ENCODE results near the gene CAP2.
"Not testable (repeated sequence)": the region's sequence is repeated elsewhere in the genome, so short reads cannot be mapped to it uniquely, and the experiment has no call there.

The CAP2 gene

GRCh38 chr6:17506531-17506930, 113.1 kb downstream of the CAP2 start:
- DNase-seq = no peak

GRCh38 chr6:17506962-17507361, 113.6 kb downstream of the CAP2 start:
- DNase-seq = no peak

GRCh38 chr6:17511084-17511483, 117.7 kb downstream of the CAP2 start:
- no peak for DNase-seq

- DNase-seq = no peak
Measured at GRCh38 chr6:17511580-17511979, 118.2 kb downstream of the CAP2 start.

GRCh38 chr6:17519120-17519519, 125.7 kb downstream of the CAP2 start:
- DNase-seq = no peak

- no peak for DNase-seq
Measured at GRCh38 chr6:17525637-17526036, 132.2 kb downstream of the CAP2 start.

- DNase-seq = no peak
Measured at GRCh38 chr6:17527076-17527475, 133.7 kb downstream of the CAP2 start.

GRCh38 chr6:17530321-17530835, 137.0 kb downstream of the CAP2 start:
- DNase-seq = no peak

GRCh38 chr6:17536586-17536985, 143.2 kb downstream of the CAP2 start:
- no peak for DNase-seq

GRCh38 chr6:17542243-17542642, 148.8 kb downstream of the CAP2 start:
- DNase-seq = no peak

GRCh38 chr6:17545681-17546080, 152.3 kb downstream of the CAP2 start:
- not testable (repeated sequence) for DNase-seq

GRCh38 chr6:17551383-17551958, 158.1 kb downstream of the CAP2 start:
- DNase-seq = no peak

GRCh38 chr6:17552861-17553260, 159.5 kb downstream of the CAP2 start:
- DNase-seq = no peak

GRCh38 chr6:17556014-17556413, 162.6 kb downstream of the CAP2 start:
- DNase-seq = no peak

- DNase-seq = no peak
Measured at GRCh38 chr6:17562636-17563035, 169.2 kb downstream of the CAP2 start.

- no peak for DNase-seq
Measured at GRCh38 chr6:17565399-17565798, 172.0 kb downstream of the CAP2 start.

- no peak for DNase-seq
Measured at GRCh38 chr6:17574866-17575560, 181.6 kb downstream of the CAP2 start.

GRCh38 chr6:17577059-17577458, 183.7 kb downstream of the CAP2 start:
- no peak for DNase-seq

GRCh38 chr6:17580518-17581048, 187.2 kb downstream of the CAP2 start:
- no peak for DNase-seq

- not testable (repeated sequence) for DNase-seq
Measured at GRCh38 chr6:17581282-17581681, 187.9 kb downstream of the CAP2 start.

GRCh38 chr6:17583811-17584210, 190.4 kb downstream of the CAP2 start:
- no peak for DNase-seq

GRCh38 chr6:17584241-17584803, 190.9 kb downstream of the CAP2 start:
- DNase-seq = no peak

GRCh38 chr6:17585766-17586490, 192.5 kb downstream of the CAP2 start:
- no peak for DNase-seq
